ENCODE measurements around the gene ATF6. TPM values are rescaled to one million over a fixed set of nuclear protein-coding genes. Genes with fewer than 3 reads are reported as not detected.

The ATF6 gene
- total and polyA plus RNA-seq, 2 donors (not counting 3 experiments of a cell fraction or from before 2014, with no cell fraction given): 24.9 to 40.3 TPM

- Histone ChIP-seq H3K9me3 (replicated peaks; ENCODE audit: control insufficient read depth, insufficient read depth, low read length) (no peaks in the 10 kb centered on the region), H3K9me1 (replicated peaks; ENCODE audit: control insufficient read depth, extremely low read depth, insufficient read depth, low read length) (no peaks in the 10 kb centered on the region), H4K20me1 (replicated peaks; ENCODE audit: control insufficient read depth, extremely low read depth, insufficient read depth, low read length) (no peaks in the 10 kb centered on the region), H3K36me3 (ENCODE audit: control insufficient read depth in 2 of 2, extremely low read depth in 1 of 2, insufficient read depth in 2 of 2, low read length in 2 of 2) (no peaks in the 10 kb centered on the region), H3K9ac (replicated peaks; ENCODE audit: extremely low read depth, insufficient read depth, low read length) (no peak overlapping the region), H3K4me2 (ENCODE audit: insufficient read depth, low read length) (no peak overlapping the region), H3K4me1 (ENCODE audit: control insufficient read depth, extremely low read depth, insufficient read depth, low read length) (no peaks in the 10 kb centered on the region), H3K79me2 (ENCODE audit: control insufficient read depth, insufficient read depth, low read length) (no peaks in the 10 kb centered on the region), H2AFZ (ENCODE audit: low read depth, low read length) (no peak overlapping the region), H3K4me3 (replicated peaks in 1 of 3; ENCODE audit: insufficient read depth in 1 of 3, low read depth in 1 of 3, low read length in 3 of 3) (no peak overlapping the region), H3K27me3 (ENCODE audit: control insufficient read depth in 2 of 2, insufficient read depth in 2 of 2, low read length in 2 of 2) (no peaks in the 10 kb centered on the region), H3K27ac (ENCODE audit: insufficient read depth, low read depth, low read length) (no peak overlapping the region)
- no peak for FAIRE-seq
- intact Hi-C loops (cut with micrococcal nuclease): no loop called here
- ChIA-PET CTCF (no interaction called here), POLR2A (no interaction called here)
- dilution Hi-C loops (cut with MboI; ENCODE audit: extremely low pct_ligation_motif_present, low sequenced_read_pairs): no loop called here
- no peak for TF ChIP-seq POLR2AphosphoS5 (IDR thresholded peaks at IDR 0.05; ENCODE audit: insufficient read depth, low read depth, low read length)
- TF ChIP-seq JUN (IDR thresholded peaks at IDR 0.05; ENCODE audit: borderline replicate concordance, insufficient read depth, insufficient read length, low read depth): no peak
- TF ChIP-seq GATA2 (IDR thresholded peaks at IDR 0.05; ENCODE audit: insufficient read depth, insufficient read length, low read depth, low read length): no peak
- no peak for TF ChIP-seq FOS (IDR thresholded peaks at IDR 0.05; ENCODE audit: borderline replicate concordance, insufficient read depth, low read length)
- no peak for TF ChIP-seq MAX (IDR thresholded peaks at IDR 0.05; ENCODE audit: insufficient read depth, insufficient read length)
- TF ChIP-seq EZH2 (IDR thresholded peaks at IDR 0.05; ENCODE audit: borderline replicate concordance, low read depth, low read length, severe bottlenecking): no peak
- TF ChIP-seq MYC (IDR thresholded peaks at IDR 0.05; ENCODE audit: low read depth, low read length): no peak
- no peak for TF ChIP-seq CTCF (IDR thresholded peaks at IDR 0.05; ENCODE audit: extremely low read depth in 1 of 2, insufficient read depth in 1 of 2, low read depth in 1 of 2, low read length in 2 of 2)
- TF ChIP-seq POLR2A (IDR thresholded peaks at IDR 0.05; ENCODE audit: low read depth, low read length): no peak
- no TSS peak for BruUV-seq (replicated peaks)
- DNase-seq (ENCODE audit: low read depth, low spot score): no peak
Measured at GRCh38 chr1:161936786-161937185, 170.7 kb downstream of the ATF6 start.

Measured in endothelial cell of umbilical vein (primary cell).